SK-N-SH (cell line): ENCODE measurements around the gene ZBTB46. TPM values are rescaled to one million over a fixed set of nuclear protein-coding genes. Genes with fewer than 3 reads are reported as not detected.
A peak's percentile ranks its signal among the peaks of the same experiment; 100 is the strongest.
"Not testable (repeated sequence)": the region's sequence is repeated elsewhere in the genome, so short reads cannot be mapped to it uniquely, and the experiment has no call there.

Source experiments
- CTCF ChIA-PET: fragments of 300-600, 350-600 bp; formaldehyde crosslinking; extraction: SDS; loops from one replicate; lab custom pipeline; 2021; lab: Yijun Ruan, JAX
- POLR2A ChIA-PET: fragments of 350-600 bp; sonication (Branson Sonifier 250); formaldehyde crosslinking; extraction: SDS; loops from one replicate; lab custom pipeline; 2020; ENCODE audit warnings: antibody characterized with exemption, inconsistent platforms; lab: Yijun Ruan, JAX
- DNase-seq: peaks from one replicate; pipeline ENCODE4 v3.0.0; 2012
- H2AFZ ChIP-seq: fragments of 200-600 bp; sonication (generic); 2 replicates; pipeline ENCODE4 v1.8.1; 2016; ENCODE audit warnings: antibody characterized with exemption, mild to moderate bottlenecking, low read depth
- H3F3A ChIP-seq: fragments of 200-600 bp; sonication (generic); replicated peaks from 2 replicates; pipeline ENCODE3; 2016; ENCODE audit warnings: antibody characterized with exemption, mild to moderate bottlenecking; ENCODE audit not compliant: insufficient read depth
- H3K27ac ChIP-seq, 2 experiments: fragments of 200-500 bp in 1 of 2; fragments of 200-600 bp in 1 of 2; sonication (Bioruptor generic) in 1 of 2; sonication (generic), shearing (Covaris generic) in 1 of 2; 2 replicates each; pipeline versions ENCODE4 v1.5.1 to v1.6.1; 2014 to 2016; ENCODE audit warnings: low read depth in 2 of 2, inconsistent platforms in 1 of 2, low read length in 1 of 2, mild to moderate bottlenecking in 1 of 2, mixed read lengths in 1 of 2
- H3K27me3 ChIP-seq: fragments of 200-600 bp; sonication (generic), shearing (Covaris generic); 2 replicates; pipeline ENCODE4 v1.6.1; 2016; ENCODE audit warnings: mixed run types; ENCODE audit not compliant: insufficient read depth
- H3K36me3 ChIP-seq, 2 experiments: fragments of 200-500 bp in 1 of 2; fragments of 200-600 bp in 1 of 2; sonication (Bioruptor generic) in 1 of 2; sonication (generic) in 1 of 2; replicated peaks in 1 of 2; 2 replicates each; pipeline versions ENCODE3 to v1.5.1; 2014 to 2016; ENCODE audit warnings: low read length in 1 of 2, mild to moderate bottlenecking in 1 of 2; ENCODE audit not compliant: insufficient read depth in 2 of 2, control insufficient read depth in 1 of 2
- H3K4me1 ChIP-seq, 2 experiments: fragments of 200-500 bp in 1 of 2; fragments of 200-600 bp in 1 of 2; sonication (Bioruptor generic) in 1 of 2; sonication (generic), shearing (Covaris generic) in 1 of 2; 2 replicates each; pipeline versions ENCODE4 v1.5.1 to v1.6.1; 2014 to 2016; ENCODE audit warnings: low read depth in 1 of 2, low read length in 1 of 2, mixed run types in 1 of 2; ENCODE audit not compliant: insufficient read depth in 2 of 2, control insufficient read depth in 1 of 2
- H3K4me2 ChIP-seq: fragments of 200-600 bp; sonication (generic), shearing (Covaris generic); 2 replicates; pipeline ENCODE4 v1.6.1; 2017; ENCODE audit warnings: mixed run types
- H3K4me3 ChIP-seq, 2 experiments: fragments of 200-500 bp in 1 of 2; fragments of 200-600 bp in 1 of 2; sonication (Bioruptor generic) in 1 of 2; sonication (generic), shearing (Covaris generic) in 1 of 2; 2 replicates each; pipeline versions ENCODE4 v1.5.1 to v1.8.1; 2014 to 2016; ENCODE audit warnings: low read depth in 2 of 2, inconsistent platforms in 1 of 2, low read length in 1 of 2, mild to moderate bottlenecking in 1 of 2, mixed read lengths in 1 of 2, moderate library complexity in 1 of 2
- H3K79me2 ChIP-seq: fragments of 200-600 bp; sonication (generic); 2 replicates; pipeline ENCODE4 v1.8.1; 2017; ENCODE audit warnings: mild to moderate bottlenecking; ENCODE audit not compliant: insufficient read depth
- H3K9ac ChIP-seq: fragments of 200-600 bp; sonication (generic); 2 replicates; pipeline ENCODE4 v1.6.1; 2017; ENCODE audit warnings: mixed run types
- H3K9me2 ChIP-seq: fragments of 200-600 bp; sonication (generic); 2 replicates; pipeline ENCODE4 v1.6.1; 2017; ENCODE audit warnings: mixed run types
- H3K9me3 ChIP-seq: fragments of 200-600 bp; sonication (generic); 2 replicates; pipeline ENCODE4 v1.6.1; 2017; ENCODE audit warnings: mixed run types, mild to moderate bottlenecking, moderate library complexity
- H4K20me1 ChIP-seq: fragments of 200-600 bp; sonication (generic); 2 replicates; pipeline ENCODE4 v1.6.1; 2017; ENCODE audit warnings: mild to moderate bottlenecking, mixed run types; ENCODE audit not compliant: insufficient read depth
- CHD2 ChIP-seq: fragments of 150-350 bp; IDR thresholded peaks from 2 replicates; pipeline ENCODE4 v1.6.1; 2018; ENCODE audit warnings: low read length; ENCODE audit not compliant: partially characterized antibody
- EP300 ChIP-seq, 2 experiments: IDR thresholded peaks; 2 replicates each; pipeline versions ENCODE4 v1.4.0 to v1.6.1; 2012; ENCODE audit warnings: borderline replicate concordance in 1 of 2, low read depth in 1 of 2, low read length in 1 of 2
- EZH2phosphoT487 ChIP-seq: fragments of 200-600 bp; sonication (generic); IDR thresholded peaks from 2 replicates; pipeline ENCODE4 v1.6.1; 2017; ENCODE audit warnings: low read depth, mixed run types, mild to moderate bottlenecking, antibody characterized with exemption, moderate library complexity, borderline replicate concordance
- FOSL2 ChIP-seq: IDR thresholded peaks from 2 replicates; pipeline ENCODE4 v1.4.0; 2012; ENCODE audit warnings: low read depth, mild to moderate bottlenecking, moderate library complexity, borderline replicate concordance
- GABPA ChIP-seq: IDR thresholded peaks from 2 replicates; pipeline ENCODE4 v1.4.0; 2012; ENCODE audit warnings: low read depth, mild to moderate bottlenecking
- NFIC ChIP-seq: IDR thresholded peaks from 2 replicates; pipeline ENCODE4 v1.4.0; 2012; ENCODE audit warnings: borderline replicate concordance
- RFX5 ChIP-seq: IDR thresholded peaks from 2 replicates; pipeline ENCODE4 v1.6.1; 2012; ENCODE audit warnings: mild to moderate bottlenecking, improper control_type of control experiment, low read length
- SMC3 ChIP-seq: IDR thresholded peaks from 2 replicates; pipeline ENCODE4 v1.6.1; 2012; ENCODE audit warnings: low read depth, low read length, improper control_type of control experiment
- TAF1 ChIP-seq: IDR thresholded peaks from 2 replicates; pipeline ENCODE4 v1.6.1; 2012; ENCODE audit warnings: low read depth, mild to moderate bottlenecking, low read length, moderate library complexity, borderline replicate concordance
- YY1 ChIP-seq: IDR thresholded peaks from 2 replicates; pipeline ENCODE4 v1.4.0; 2012; ENCODE audit warnings: low read depth, mild to moderate bottlenecking
- WGBS: methylation state at CpG from one replicate; pipeline ENCODE4 v1.1.6; 2017; ENCODE audit warnings: low lambda C conversion rate; 5-methylcytosine and 5-hydroxymethylcytosine counted together
- polyA plus RNA-seq, 3 experiments: library from polyadenylated mRNA; depleted of rRNA; stranded (reverse); fragments of >200 nt; gene quantifications; 2 replicates each; pipeline ENCODE4 v1.2.3, GENCODE V29; 2012
- TF ChIP-seq, protein P1 (sequence below): fragments of 150-350 bp; IDR thresholded peaks from 2 replicates; pipeline ENCODE4 v1.6.1; 2016; ENCODE audit warnings: mild to moderate bottlenecking, low read depth, low read length
- TF ChIP-seq, protein P2 (sequence below): IDR thresholded peaks from 2 replicates; pipeline ENCODE4 v1.4.0; 2012; ENCODE audit warnings: low read depth, borderline replicate concordance

Gene ZBTB46
- polyA plus RNA-seq, 1 of the 3 experiments (the other 2 are of a cell fraction), result 0.15 TPM

DNA sequence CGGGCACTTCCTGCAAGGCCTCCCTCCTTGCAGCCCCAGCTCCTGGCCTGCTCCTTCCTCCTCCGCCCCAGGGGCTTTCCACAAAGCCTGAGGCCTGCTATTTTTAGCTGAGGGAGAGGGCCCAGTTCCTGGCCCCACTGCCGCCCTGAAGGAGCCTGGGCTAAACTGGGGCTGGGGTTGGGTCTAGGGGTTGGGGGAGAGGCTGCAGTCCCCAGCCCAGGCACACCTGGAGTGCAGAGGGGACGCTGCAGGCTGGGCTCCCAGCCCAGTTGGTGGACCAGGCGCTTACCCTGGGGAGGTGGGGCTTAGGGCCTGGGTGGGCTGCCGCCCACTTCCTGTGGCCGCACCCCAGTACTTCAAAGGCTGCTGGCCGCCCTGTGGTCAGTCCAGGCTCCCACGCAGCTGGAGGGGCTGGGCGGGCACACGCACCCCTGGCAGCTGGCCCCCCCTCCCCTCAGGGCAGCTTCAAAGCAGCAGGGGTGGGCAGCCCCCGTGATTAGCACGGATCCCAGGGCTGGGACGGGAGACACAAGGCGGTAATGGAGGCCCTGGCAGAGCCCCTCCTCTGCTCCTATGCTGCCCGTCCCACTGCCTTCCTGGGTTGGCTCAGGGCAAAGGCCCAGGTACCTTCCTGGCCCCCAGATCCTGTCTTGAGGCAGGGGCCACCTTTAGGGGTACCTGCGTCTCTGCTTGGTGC lies 23.2 kb upstream of the ZBTB46 start:
- no peak for TF ChIP-seq EP300 (IDR thresholded peaks at IDR 0.05; ENCODE audit: borderline replicate concordance in 1 of 2, low read depth in 1 of 2, low read length in 1 of 2)
- no peak for TF ChIP-seq NFIC
- TF ChIP-seq GABPA, result no peak
- no peak for TF ChIP-seq SMC3
- TF ChIP-seq EZH2phosphoT487, result no peak
- TF ChIP-seq, protein P1, sequence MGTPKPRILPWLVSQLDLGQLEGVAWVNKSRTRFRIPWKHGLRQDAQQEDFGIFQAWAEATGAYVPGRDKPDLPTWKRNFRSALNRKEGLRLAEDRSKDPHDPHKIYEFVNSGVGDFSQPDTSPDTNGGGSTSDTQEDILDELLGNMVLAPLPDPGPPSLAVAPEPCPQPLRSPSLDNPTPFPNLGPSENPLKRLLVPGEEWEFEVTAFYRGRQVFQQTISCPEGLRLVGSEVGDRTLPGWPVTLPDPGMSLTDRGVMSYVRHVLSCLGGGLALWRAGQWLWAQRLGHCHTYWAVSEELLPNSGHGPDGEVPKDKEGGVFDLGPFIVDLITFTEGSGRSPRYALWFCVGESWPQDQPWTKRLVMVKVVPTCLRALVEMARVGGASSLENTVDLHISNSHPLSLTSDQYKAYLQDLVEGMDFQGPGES, result no peak
- no peak for TF ChIP-seq YY1
- TF ChIP-seq RFX5, result no peak
- TF ChIP-seq CHD2, result no peak
- TF ChIP-seq, protein P2, sequence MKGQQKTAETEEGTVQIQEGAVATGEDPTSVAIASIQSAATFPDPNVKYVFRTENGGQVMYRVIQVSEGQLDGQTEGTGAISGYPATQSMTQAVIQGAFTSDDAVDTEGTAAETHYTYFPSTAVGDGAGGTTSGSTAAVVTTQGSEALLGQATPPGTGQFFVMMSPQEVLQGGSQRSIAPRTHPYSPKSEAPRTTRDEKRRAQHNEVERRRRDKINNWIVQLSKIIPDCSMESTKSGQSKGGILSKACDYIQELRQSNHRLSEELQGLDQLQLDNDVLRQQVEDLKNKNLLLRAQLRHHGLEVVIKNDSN, result no peak
- no peak for TF ChIP-seq TAF1
- TF ChIP-seq FOSL2, result no peak
- 81% methylated on average over 3 of the region's 17 CpGs for WGBS
- Histone ChIP-seq H3K36me3 (no peaks in the 10 kb centered on the region), H2AFZ (no peak overlapping the region), H3K4me2 (no peak overlapping the region), H3K27me3 (no peaks in the 10 kb centered on the region), H3K4me3 (no peak overlapping the region), H3F3A (no peaks in the 10 kb centered on the region), H4K20me1 (no peaks in the 10 kb centered on the region), H3K79me2 (no peaks in the 10 kb centered on the region), H3K9me3 (no peaks in the 10 kb centered on the region), H3K27ac (no peak overlapping the region), H3K9ac (no peak overlapping the region), H3K4me1 (peaks cover 0 to 49% of the 10 kb centered on the region in 2 experiments; a peak in 1 of 4 replicates), H3K9me2 (no peaks in the 10 kb centered on the region)
- POLR2A ChIA-PET, result interaction anchor here (0.9 to 2.6 kb wide), 2 partner anchors 11 to 114 kb away, joined by 3 to 12 read pairs; partner anchors contain the start of gene TPD52L2
- DNase-seq, result peak; percentile 82
- CTCF ChIA-PET, result interaction anchor here (1.0 to 3.0 kb wide), 4 partner anchors 9 to 79 kb away, joined by 3 to 17 read pairs (median 10); partner anchors contain the start of gene TPD52L2

DNA sequence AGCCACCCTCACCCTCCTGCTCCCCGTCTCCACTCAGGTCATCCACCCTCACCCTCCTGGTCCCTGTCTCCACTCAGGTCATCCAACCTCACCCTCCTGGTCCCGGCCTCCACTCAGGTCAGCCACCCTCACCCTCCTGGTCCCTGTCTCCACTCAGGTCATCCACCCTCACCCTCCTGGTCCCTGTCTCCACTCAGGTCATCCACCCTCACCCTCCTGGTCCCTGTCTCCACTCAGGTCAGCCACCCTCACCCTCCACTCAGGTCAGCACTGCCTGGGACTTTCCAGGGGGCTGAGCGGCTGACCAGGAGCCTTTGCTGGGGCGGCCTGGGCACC lies 22.6 kb upstream of the ZBTB46 start:
- H3K4me3 ChIP-seq, H3K9me3 ChIP-seq, H3K79me2 ChIP-seq, H3K9me2 ChIP-seq, H3K27ac ChIP-seq, H3K36me3 ChIP-seq, H4K20me1 ChIP-seq, DNase-seq, H3K4me2 ChIP-seq, H3K9ac ChIP-seq, H3F3A ChIP-seq, H3K27me3 ChIP-seq, H2AFZ ChIP-seq: not testable (repeated sequence)
- ChIA-PET CTCF (interaction anchor here (1.0 to 3.0 kb wide), 3 partner anchors 11 to 79 kb away, joined by 4 to 17 read pairs (median 16); partner anchors contain the start of gene TPD52L2), POLR2A (interaction anchor here (2.6 kb wide), 1 partner anchor 11 kb away, joined by 12 read pairs; the partner anchor contains the start of gene TPD52L2)
- H3K4me1 ChIP-seq, result peaks cover 0 to 44% of the 10 kb centered on the region in 2 experiments; a peak in 1 of 4 replicates
- 80% methylated on average over 3 of the region's 4 CpGs for WGBS

DNA sequence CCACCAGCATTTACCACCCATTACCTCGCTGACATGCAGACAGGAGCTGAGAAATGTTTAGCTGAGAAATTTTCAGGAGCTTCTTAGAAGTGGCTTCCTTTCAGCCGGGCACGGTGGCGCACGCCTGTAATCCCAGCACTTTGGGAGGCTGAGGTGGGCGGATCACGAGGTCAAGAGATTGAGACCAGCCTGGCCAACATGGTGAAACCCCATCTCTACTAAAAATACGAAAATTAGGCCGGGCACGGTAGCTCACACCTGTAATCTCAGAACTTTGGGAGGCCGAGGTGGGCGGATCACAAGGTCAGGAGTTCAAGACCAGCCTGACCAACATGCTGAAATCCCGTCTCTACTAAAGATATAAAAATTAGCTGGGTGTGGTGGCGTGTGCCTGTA lies 20.5 kb upstream of the ZBTB46 start:
- H3F3A ChIP-seq, DNase-seq, H3K9me2 ChIP-seq, H3K36me3 ChIP-seq, H3K9me3 ChIP-seq, H3K27me3 ChIP-seq, H3K4me3 ChIP-seq, POLR2A ChIA-PET, H3K79me2 ChIP-seq, H3K9ac ChIP-seq, H3K4me2 ChIP-seq, H4K20me1 ChIP-seq, H2AFZ ChIP-seq, H3K27ac ChIP-seq: not testable (repeated sequence)
- peaks cover 0 to 25% of the 10 kb centered on the region in 2 experiments; a peak in 1 of 4 replicates for H3K4me1 ChIP-seq
- CTCF ChIA-PET, result interaction anchor here (0.8 kb wide), 1 partner anchor 12 kb away, joined by 4 read pairs; no protein-coding TSS in a partner anchor
- 71% methylated on average over 13 of the region's 14 CpGs for WGBS
